SH-SY5Y (cell line): ENCODE results near the gene RPA1.

Experiments
- GATA2 ChIP-seq: IDR thresholded peaks from 2 replicates; pipeline ENCODE4 v1.6.1; 2011; ENCODE audit warnings: mild to moderate bottlenecking, low read depth, low read length
- GATA3 ChIP-seq: IDR thresholded peaks from 2 replicates; pipeline ENCODE4 v1.6.1; 2011; ENCODE audit warnings: low read depth, mild to moderate bottlenecking, low read length, moderate library complexity

GRCh38 chr17:1793447-1793806 is 36.4 kb upstream of the RPA1 start:
- TF ChIP-seq GATA2 (0 out of 2 replicates have a peak, but pooled peaks have one; percentile 6), GATA3 (no peak)
